ENCODE results near the gene ITGB5. TPM values are rescaled to one million over a fixed set of nuclear protein-coding genes. Genes with fewer than 3 reads are reported as not detected.

Gene ITGB5
- total RNA-seq, 1 experiment from 2014 or later, result 77.8 TPM

GRCh38 chr3:124768812-124769211 is 118.4 kb downstream of the ITGB5 start:
- CTCF ChIA-PET, result interaction anchor here (0.7 to 5.6 kb wide), 2 partner anchors 29 to 133 kb away, joined by 3 to 35 read pairs; no protein-coding TSS in a partner anchor
- Histone ChIP-seq H3K9me3 (ENCODE audit: control insufficient read depth in 1 of 2, insufficient read depth in 1 of 2, low read depth in 1 of 2, low read length in 2 of 2) (no peaks in the 10 kb centered on the region), H4K20me1 (ENCODE audit: insufficient read depth) (no peaks in the 10 kb centered on the region), H3K9ac (ENCODE audit: low read length) (no peak overlapping the region), H3K4me1 (ENCODE audit: control insufficient read depth in 1 of 2, insufficient read depth in 2 of 2, low read length in 2 of 2) (peaks cover 0 to 5% of the 10 kb centered on the region in 2 experiments; a peak in 1 of 4 replicates), H3K79me2 (ENCODE audit: insufficient read depth, low read length) (no peaks in the 10 kb centered on the region), H3K9me2 (ENCODE audit: insufficient read depth) (no peaks in the 10 kb centered on the region), H3K4me2 (ENCODE audit: low read length) (no peak overlapping the region), H3K27me3 (ENCODE audit: insufficient read depth, low read length) (no peaks in the 10 kb centered on the region), H2AFZ (ENCODE audit: low read depth, low read length, poor library complexity, severe bottlenecking) (no peak overlapping the region), H3K36me3 (ENCODE audit: control insufficient read depth in 1 of 2, insufficient read depth in 2 of 2, low read length in 2 of 2) (peaks cover 3 to 5% of the 10 kb centered on the region in 2 experiments; a peak in 1 of 4 replicates), H3K4me3 (replicated peaks in 1 of 2; ENCODE audit: low read depth in 1 of 2, low read length in 2 of 2) (no peak overlapping the region), H3K27ac (ENCODE audit: low read depth, low read length) (no peak overlapping the region)
- RAD21 ChIA-PET (ENCODE audit: low non-redundant PET in 1 of 2, low total read pairs in 2 of 2, uncharacterized antibody in 2 of 2, unreplicated experiment in 2 of 2), result interaction anchor here in 1 of 2 experiments (1.0 kb wide), 1 partner anchor 132 kb away, joined by 3 read pairs; no protein-coding TSS in a partner anchor
- DNase-seq (ENCODE audit: low read depth, low spot score) (no peak), ATAC-seq (peak; percentile 98)
- BruUV-seq (replicated peaks), result no TSS peak
- POLR2A ChIA-PET, result no interaction called here
- intact Hi-C loops (cut with micrococcal nuclease), result loop anchor here (1.0 to 10.0 kb wide), 3 partner anchors 117 to 204 kb away; no protein-coding TSS in a partner anchor
- no peak for TF ChIP-seq ELF1 (IDR thresholded peaks at IDR 0.05; ENCODE audit: borderline replicate concordance, low read depth)
- TF ChIP-seq RAD21 (IDR thresholded peaks at IDR 0.05; ENCODE audit: low read depth), result peak; percentile 65
- peak; percentile 51 to 73 (median 63); a peak in 5 of 6 replicates for TF ChIP-seq CTCF (IDR thresholded peaks at IDR 0.05 in 2 of 3, conservative IDR thresholded peaks at IDR 0.05 in 1 of 3; ENCODE audit: borderline replicate concordance in 1 of 3, insufficient read depth in 1 of 3, low read depth in 2 of 3, low read length in 2 of 3)

GRCh38 chr3:124767691-124768090 is 119.5 kb downstream of the ITGB5 start:
- no peak overlapping the region for H2AFZ ChIP-seq (ENCODE audit: low read depth, low read length, poor library complexity, severe bottlenecking)
- ATAC-seq, result no peak
- no peak overlapping the region for H3K27ac ChIP-seq (ENCODE audit: low read depth, low read length)
- H3K4me2 ChIP-seq (ENCODE audit: low read length), result no peak overlapping the region
- H3K4me3 ChIP-seq (replicated peaks in 1 of 2; ENCODE audit: low read depth in 1 of 2, low read length in 2 of 2), result no peak overlapping the region
- RAD21 ChIA-PET (ENCODE audit: low non-redundant PET in 1 of 2, low total read pairs in 2 of 2, uncharacterized antibody in 2 of 2, unreplicated experiment in 2 of 2), result no interaction called here
- CTCF ChIA-PET, result interaction anchor here (5.6 kb wide), 1 partner anchor 134 kb away, joined by 35 read pairs; no protein-coding TSS in a partner anchor
- no peaks in the 10 kb centered on the region for H3K9me3 ChIP-seq (ENCODE audit: control insufficient read depth in 1 of 2, insufficient read depth in 1 of 2, low read depth in 1 of 2, low read length in 2 of 2)
- no peaks in the 10 kb centered on the region for H3K27me3 ChIP-seq (ENCODE audit: insufficient read depth, low read length)
- H4K20me1 ChIP-seq (ENCODE audit: insufficient read depth), result no peaks in the 10 kb centered on the region
- DNase-seq (ENCODE audit: low read depth, low spot score), result no peak
- BruUV-seq (replicated peaks), result no TSS peak
- no peaks in the 10 kb centered on the region for H3K79me2 ChIP-seq (ENCODE audit: insufficient read depth, low read length)
- H3K36me3 ChIP-seq (ENCODE audit: control insufficient read depth in 1 of 2, insufficient read depth in 2 of 2, low read length in 2 of 2), result peaks cover 3 to 5% of the 10 kb centered on the region in 2 experiments; a peak in 1 of 4 replicates
- H3K4me1 ChIP-seq (ENCODE audit: control insufficient read depth in 1 of 2, insufficient read depth in 2 of 2, low read length in 2 of 2), result peaks cover 0 to 4% of the 10 kb centered on the region in 2 experiments; a peak in 1 of 4 replicates
- POLR2A ChIA-PET, result no interaction called here
- H3K9me2 ChIP-seq (ENCODE audit: insufficient read depth), result no peaks in the 10 kb centered on the region
- H3K9ac ChIP-seq (ENCODE audit: low read length), result no peak overlapping the region
- intact Hi-C loops (cut with micrococcal nuclease), result loop anchor here (2.0 to 10.0 kb wide), 2 partner anchors 133 to 203 kb away; no protein-coding TSS in a partner anchor
- TF ChIP-seq EZH2 (IDR thresholded peaks at IDR 0.05) (no peak), REST (IDR thresholded peaks at IDR 0.05; ENCODE audit: low read depth) (no peak), SP1 (IDR thresholded peaks at IDR 0.05; ENCODE audit: low read depth) (no peak), FOSL1 (IDR thresholded peaks at IDR 0.05; ENCODE audit: low read depth) (no peak), EGR1 (IDR thresholded peaks at IDR 0.05; ENCODE audit: low read depth) (no peak), SRF (IDR thresholded peaks at IDR 0.05; ENCODE audit: low read depth) (no peak), JUND (IDR thresholded peaks at IDR 0.05) (no peak), CEBPB (IDR thresholded peaks at IDR 0.05; ENCODE audit: low read depth) (no peak), CBX3 (IDR thresholded peaks at IDR 0.05; ENCODE audit: low read depth) (no peak), ZFX (IDR thresholded peaks at IDR 0.05) (no peak), POLR2AphosphoS5 (IDR thresholded peaks at IDR 0.05; ENCODE audit: low read depth, low read length) (no peak), SIN3A (IDR thresholded peaks at IDR 0.05; ENCODE audit: low read depth) (no peak), RAD21 (IDR thresholded peaks at IDR 0.05; ENCODE audit: low read depth) (no peak), POLR2A (IDR thresholded peaks at IDR 0.05; ENCODE audit: borderline replicate concordance, extremely low read depth, insufficient read depth, insufficient read length) (no peak), ZNF274 (IDR thresholded peaks at IDR 0.05; ENCODE audit: low read depth, low read length) (no peak)
